ENCODE results near the gene ADGRG2. TPM values are rescaled to one million over a fixed set of nuclear protein-coding genes. Genes with fewer than 3 reads are reported as not detected.
A peak's percentile ranks its signal among the peaks of the same experiment; 100 is the strongest.

Gene ADGRG2
- total and polyA plus RNA-seq, 9 of the 15 experiments (the other 6 are each of a cell fraction or from before 2014, with no cell fraction given), result 0.03 TPM; not detected in 8

- TF ChIP-seq ZBTB40 (IDR thresholded peaks at IDR 0.05) (peak; percentile 97), ZBTB40 (CRISPR knock-in tag; IDR thresholded peaks at IDR 0.05) (no peak), ILK (tag; IDR thresholded peaks at IDR 0.05; ENCODE audit: borderline replicate concordance, low read depth) (no peak), ZNF695 (CRISPR knock-in tag; IDR thresholded peaks at IDR 0.05) (no peak), RCOR1 (IDR thresholded peaks at IDR 0.05; ENCODE audit: borderline replicate concordance in 1 of 2, low read depth in 2 of 2, low read length in 2 of 2) (no peak), THRA (IDR thresholded peaks at IDR 0.05) (peak; percentile 64; the same call in 1 of the 2 replicates), HOXB6 (CRISPR knock-in tag; IDR thresholded peaks at IDR 0.05; ENCODE audit: borderline replicate concordance) (no peak), ZNF280B (CRISPR knock-in tag; IDR thresholded peaks at IDR 0.05) (no peak), MIER1 (IDR thresholded peaks at IDR 0.05; ENCODE audit: low read depth) (0 out of 2 replicates have a peak, but pooled peaks have one; percentile 52), SMARCE1 (IDR thresholded peaks at IDR 0.05) (no peak; the same call in 1 of the 2 replicates), PHTF2 (CRISPR knock-in tag; IDR thresholded peaks at IDR 0.05) (no peak), PTRF (tag; IDR thresholded peaks at IDR 0.05) (no peak), SMAD4 (CRISPR knock-in tag; conservative IDR thresholded peaks at IDR 0.05) (peak; percentile 90), ARNT (IDR thresholded peaks at IDR 0.05) (no peak), MAZ (CRISPR knock-in tag; conservative IDR thresholded peaks at IDR 0.05 in 1 of 2, IDR thresholded peaks at IDR 0.05 in 1 of 2) (peak; percentile 82 to 87)
Measured at GRCh38 chrX:18984381-18985185, 137.7 kb downstream of the ADGRG2 start (continued).

Measured in K562 (cell line).